Panc1 (cell line): ENCODE measurements around the gene STX3. TPM values are rescaled to one million over a fixed set of nuclear protein-coding genes. Genes with fewer than 3 reads are reported as not detected.

Experiments used
- ATAC-seq: fragments of 200-7000 bp; cut with Tn5 transposase; 2 replicates; pipeline ENCODE4 v1.9.1; 2020; ENCODE audit warnings: mild to moderate bottlenecking, moderate library complexity
- BruUV-seq: library from RNA; stranded (reverse); fragments of 400-500 nt; replicated peaks from 2 replicates; lab custom pipeline; 2021; lab: Mats Ljungman, UMichigan
- CTCF ChIA-PET: fragments of 300-600 bp; sonication (Branson Sonifier 250); formaldehyde crosslinking; loops from one replicate; lab custom pipeline; 2022; ENCODE audit warnings: antibody characterized with exemption; lab: Charles Lee
- POLR2A ChIA-PET: fragments of 300-600 bp; sonication (Branson Sonifier 250); formaldehyde crosslinking; loops from one replicate; lab custom pipeline; 2022; ENCODE audit warnings: antibody characterized with exemption; lab: Charles Lee
- DNase-seq: peaks from one replicate; pipeline ENCODE4 v3.0.0-alpha.2; 2010; ENCODE audit warnings: low read depth, low spot score
- H3K27ac ChIP-seq: 2 replicates; pipeline ENCODE4 v1.5.1; 2011; ENCODE audit warnings: mild to moderate bottlenecking, low read length, inconsistent platforms
- H3K27me3 ChIP-seq: fragments of 200-500 bp; sonication (Bioruptor generic); 2 replicates; pipeline ENCODE4 v1.6.0; 2014; ENCODE audit warnings: low read length, inconsistent platforms; ENCODE audit not compliant: control insufficient read depth, insufficient read depth
- H3K36me3 ChIP-seq: fragments of 200-500 bp; sonication (Bioruptor generic); 2 replicates; pipeline ENCODE4 v1.5.1; 2014; ENCODE audit warnings: inconsistent platforms, mild to moderate bottlenecking, low read length, moderate library complexity; ENCODE audit not compliant: control insufficient read depth, insufficient read depth
- H3K4me1 ChIP-seq: 2 replicates; pipeline ENCODE4 v1.5.1; 2011; ENCODE audit warnings: inconsistent platforms, mild to moderate bottlenecking, low read length, moderate library complexity; ENCODE audit not compliant: control insufficient read depth, insufficient read depth
- H3K4me3 ChIP-seq, 2 experiments: 2 replicates each; pipeline ENCODE4 v1.5.1; 2011 to 2012; ENCODE audit warnings: low read depth in 2 of 2, low read length in 2 of 2, mild to moderate bottlenecking in 2 of 2, inconsistent platforms in 1 of 2, moderate library complexity in 1 of 2
- H3K9me3 ChIP-seq: fragments of 200-500 bp; sonication (Bioruptor generic); 2 replicates; pipeline ENCODE4 v1.5.1; 2014; ENCODE audit warnings: low read depth, mild to moderate bottlenecking, inconsistent platforms, low read length, moderate library complexity; ENCODE audit not compliant: control insufficient read depth, insufficient read depth
- POLR2AphosphoS5 ChIP-seq: IDR thresholded peaks from 2 replicates; pipeline ENCODE4 v1.6.1; 2012; ENCODE audit warnings: mild to moderate bottlenecking, low read depth, low read length, moderate library complexity
- SIN3A ChIP-seq: IDR thresholded peaks from 2 replicates; pipeline ENCODE4 v1.6.1; 2012; ENCODE audit warnings: low read depth, mild to moderate bottlenecking, low read length, moderate library complexity, borderline replicate concordance; ENCODE audit not compliant: insufficient read depth
- TCF7L2 ChIP-seq: IDR thresholded peaks from 2 replicates; pipeline ENCODE4 v1.6.1; 2011; ENCODE audit warnings: mild to moderate bottlenecking, low read depth, low read length, inconsistent platforms
- in situ Hi-C: cut with HindIII; loops from 2 replicates; pipeline ENCODE4 v1.10.0; 2016; ENCODE audit warnings: low sequenced_read_pairs, low pct_unique_long_range_greater_than_20kb
- intact Hi-C: fragments of 100-400 bp; cut with micrococcal nuclease; formaldehyde crosslinking; loops from one replicate; pipeline ENCODE4 v1.10.0; 2022; ENCODE audit not compliant: unreplicated experiment
- total RNA-seq: library from RNA; stranded (reverse); gene quantifications from one replicate; pipeline ENCODE4 v1.2.1, GENCODE V29; 2021; ENCODE audit not compliant: unreplicated experiment
- TF ChIP-seq, protein P1 (sequence below), 2 experiments: IDR thresholded peaks; 2 replicates each; pipeline ENCODE4 v1.6.1; 2011 to 2012; ENCODE audit warnings: low read depth in 2 of 2, control low read depth in 1 of 2, low read length in 1 of 2, mild to moderate bottlenecking in 1 of 2, moderate library complexity in 1 of 2; ENCODE audit not compliant: insufficient read depth in 1 of 2
- TF ChIP-seq, protein P2 (sequence below): fragments of 450-650 bp; IDR thresholded peaks from 2 replicates; pipeline ENCODE4 v1.5.1; 2017; ENCODE audit warnings: mild to moderate bottlenecking

STX3 gene
- total RNA-seq, 1 experiment from 2014 or later = 34.8 TPM

DNA sequence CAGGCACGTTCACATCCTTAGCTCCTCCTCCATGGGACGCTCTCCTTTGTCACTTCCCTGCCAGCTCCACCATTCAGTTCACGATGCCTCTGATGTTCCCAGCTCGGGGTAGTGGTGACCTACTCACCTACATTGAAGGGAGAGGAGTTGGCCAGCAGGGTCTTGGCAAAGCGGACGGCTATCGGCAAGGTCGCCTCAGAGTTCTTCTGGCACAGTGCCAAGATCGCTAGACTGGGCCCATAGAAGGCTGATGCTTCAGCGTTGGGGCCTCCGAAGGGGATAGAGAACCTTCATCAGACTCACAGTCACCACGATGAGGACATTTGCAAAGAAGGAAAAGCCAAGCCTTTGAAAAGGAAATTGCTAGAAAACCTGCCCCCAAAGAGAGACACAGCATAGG lies 87.1 kb downstream of the STX3 start:
- Histone ChIP-seq H3K9me3 (no peaks in the 10 kb centered on the region), H3K27ac (no peak overlapping the region), H3K36me3 (no peaks in the 10 kb centered on the region), H3K4me1 (no peaks in the 10 kb centered on the region), H3K27me3 (no peaks in the 10 kb centered on the region), H3K4me3 (no peak overlapping the region)
- CTCF ChIA-PET = no interaction called here
- in situ Hi-C loops = no loop called here
- TF ChIP-seq, protein P1, sequence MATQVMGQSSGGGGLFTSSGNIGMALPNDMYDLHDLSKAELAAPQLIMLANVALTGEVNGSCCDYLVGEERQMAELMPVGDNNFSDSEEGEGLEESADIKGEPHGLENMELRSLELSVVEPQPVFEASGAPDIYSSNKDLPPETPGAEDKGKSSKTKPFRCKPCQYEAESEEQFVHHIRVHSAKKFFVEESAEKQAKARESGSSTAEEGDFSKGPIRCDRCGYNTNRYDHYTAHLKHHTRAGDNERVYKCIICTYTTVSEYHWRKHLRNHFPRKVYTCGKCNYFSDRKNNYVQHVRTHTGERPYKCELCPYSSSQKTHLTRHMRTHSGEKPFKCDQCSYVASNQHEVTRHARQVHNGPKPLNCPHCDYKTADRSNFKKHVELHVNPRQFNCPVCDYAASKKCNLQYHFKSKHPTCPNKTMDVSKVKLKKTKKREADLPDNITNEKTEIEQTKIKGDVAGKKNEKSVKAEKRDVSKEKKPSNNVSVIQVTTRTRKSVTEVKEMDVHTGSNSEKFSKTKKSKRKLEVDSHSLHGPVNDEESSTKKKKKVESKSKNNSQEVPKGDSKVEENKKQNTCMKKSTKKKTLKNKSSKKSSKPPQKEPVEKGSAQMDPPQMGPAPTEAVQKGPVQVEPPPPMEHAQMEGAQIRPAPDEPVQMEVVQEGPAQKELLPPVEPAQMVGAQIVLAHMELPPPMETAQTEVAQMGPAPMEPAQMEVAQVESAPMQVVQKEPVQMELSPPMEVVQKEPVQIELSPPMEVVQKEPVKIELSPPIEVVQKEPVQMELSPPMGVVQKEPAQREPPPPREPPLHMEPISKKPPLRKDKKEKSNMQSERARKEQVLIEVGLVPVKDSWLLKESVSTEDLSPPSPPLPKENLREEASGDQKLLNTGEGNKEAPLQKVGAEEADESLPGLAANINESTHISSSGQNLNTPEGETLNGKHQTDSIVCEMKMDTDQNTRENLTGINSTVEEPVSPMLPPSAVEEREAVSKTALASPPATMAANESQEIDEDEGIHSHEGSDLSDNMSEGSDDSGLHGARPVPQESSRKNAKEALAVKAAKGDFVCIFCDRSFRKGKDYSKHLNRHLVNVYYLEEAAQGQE (IDR thresholded peaks at IDR 0.05; ENCODE audit: insufficient read depth in 1 of 2, low read depth in 2 of 2, low read length in 1 of 2) = no peak
- TF ChIP-seq POLR2AphosphoS5 (no peak), TCF7L2 (no peak), SIN3A (no peak)
- TF ChIP-seq, protein P2, sequence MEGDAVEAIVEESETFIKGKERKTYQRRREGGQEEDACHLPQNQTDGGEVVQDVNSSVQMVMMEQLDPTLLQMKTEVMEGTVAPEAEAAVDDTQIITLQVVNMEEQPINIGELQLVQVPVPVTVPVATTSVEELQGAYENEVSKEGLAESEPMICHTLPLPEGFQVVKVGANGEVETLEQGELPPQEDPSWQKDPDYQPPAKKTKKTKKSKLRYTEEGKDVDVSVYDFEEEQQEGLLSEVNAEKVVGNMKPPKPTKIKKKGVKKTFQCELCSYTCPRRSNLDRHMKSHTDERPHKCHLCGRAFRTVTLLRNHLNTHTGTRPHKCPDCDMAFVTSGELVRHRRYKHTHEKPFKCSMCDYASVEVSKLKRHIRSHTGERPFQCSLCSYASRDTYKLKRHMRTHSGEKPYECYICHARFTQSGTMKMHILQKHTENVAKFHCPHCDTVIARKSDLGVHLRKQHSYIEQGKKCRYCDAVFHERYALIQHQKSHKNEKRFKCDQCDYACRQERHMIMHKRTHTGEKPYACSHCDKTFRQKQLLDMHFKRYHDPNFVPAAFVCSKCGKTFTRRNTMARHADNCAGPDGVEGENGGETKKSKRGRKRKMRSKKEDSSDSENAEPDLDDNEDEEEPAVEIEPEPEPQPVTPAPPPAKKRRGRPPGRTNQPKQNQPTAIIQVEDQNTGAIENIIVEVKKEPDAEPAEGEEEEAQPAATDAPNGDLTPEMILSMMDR = no peak
- intact Hi-C loops = no loop called here
- no TSS peak for BruUV-seq
- DNase-seq (no peak), ATAC-seq (no peak)
- POLR2A ChIA-PET = no interaction called here

GRCh38 chr11:59845399-59845798 lies 90.2 kb downstream of the STX3 start, which contains the start of gene CBLIF:
Gene CBLIF (minus strand): TSS chr11:59845499. CDS start chr11:59845453, 46 bp downstream.
- no peak within 1 kb of the TSS for H3K4me3 ChIP-seq
- ATAC-seq (no peak), DNase-seq (no peak)
- H3K27ac ChIP-seq = no peak within 1 kb of the TSS
- H3K27me3 ChIP-seq = no peaks in the 10 kb centered on the region
- intact Hi-C loops (no loop called here), in situ Hi-C loops (no loop called here)
- TF ChIP-seq POLR2AphosphoS5 = no peak
- TF ChIP-seq SIN3A = no peak
- TF ChIP-seq, protein P2 = no peak
- TF ChIP-seq TCF7L2 = no peak
- TF ChIP-seq, protein P1 (IDR thresholded peaks at IDR 0.05; ENCODE audit: insufficient read depth in 1 of 2, low read depth in 2 of 2, low read length in 1 of 2) = no peak
- H3K9me3 ChIP-seq = no peaks in the 10 kb centered on the region
- H3K4me1 ChIP-seq = no peaks in the 10 kb centered on the region
- BruUV-seq = no TSS peak
- POLR2A ChIA-PET = no interaction called here
- CTCF ChIA-PET = no interaction called here
- H3K36me3 ChIP-seq = no peaks in the 10 kb centered on the region
